ENCODE results near the gene SEC61A1.

DNA sequence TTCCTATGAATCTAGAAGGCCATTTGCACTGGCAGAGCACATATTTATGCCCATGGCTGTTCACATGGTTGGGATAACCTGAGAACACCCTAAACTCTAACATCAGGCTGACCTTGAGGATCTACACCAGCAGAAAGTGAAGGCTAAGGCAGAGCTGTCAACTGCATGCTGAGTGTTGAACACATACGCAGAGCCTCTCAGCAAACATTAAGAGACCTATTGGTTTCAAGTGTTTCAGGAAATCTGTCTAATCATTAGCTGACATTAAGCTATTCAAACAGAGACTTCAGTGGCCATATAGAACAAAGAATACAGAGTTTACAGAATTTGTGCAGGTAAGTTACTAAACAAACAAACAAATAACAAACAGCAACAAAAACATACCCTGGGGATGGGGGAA lies 16.1 kb upstream of the SEC61A1 start:
- no peak for TF ChIP-seq ZNF23 (tag by site-specific recombination; IDR thresholded peaks at IDR 0.05; ENCODE audit: borderline replicate concordance)
- no peak for TF ChIP-seq ZNF112 (tag by site-specific recombination; IDR thresholded peaks at IDR 0.05)
